ENCODE measurements around the gene COA8. TPM values are rescaled to one million over a fixed set of nuclear protein-coding genes. Genes with fewer than 3 reads are reported as not detected.

The COA8 gene
- total and polyA plus RNA-seq, 2 of the 13 experiments (the other 11 are each of a cell fraction or from before 2014, with no cell fraction given) = 10.9 to 25.1 TPM

GRCh38 chr14:103528587-103529382, 34.0 kb upstream of the COA8 start, which contains the start of gene TRMT61A (continued):
- TF ChIP-seq ZNF552 (CRISPR knock-in tag; IDR thresholded peaks at IDR 0.05; ENCODE audit: borderline replicate concordance) (no peak), DNMT1 (CRISPR knock-in tag; IDR thresholded peaks at IDR 0.05) (no peak), ZNF777 (CRISPR knock-in tag; IDR thresholded peaks at IDR 0.05) (0 out of 2 replicates have a peak, but pooled peaks have one; percentile 24), TFE3 (CRISPR knock-in tag; IDR thresholded peaks at IDR 0.05) (peak; percentile 69; the same call in 1 of the 2 replicates), HBP1 (CRISPR knock-in tag; IDR thresholded peaks at IDR 0.05; ENCODE audit: low read depth) (peak; percentile 67; the same call in 1 of the 2 replicates), ZNF800 (CRISPR knock-in tag; IDR thresholded peaks at IDR 0.05) (no peak), CBFB (CRISPR knock-in tag; IDR thresholded peaks at IDR 0.05) (no peak), SKI (IDR thresholded peaks at IDR 0.05; ENCODE audit: partially characterized antibody) (no peak), ZNF883 (CRISPR knock-in tag; IDR thresholded peaks at IDR 0.05; ENCODE audit: not compliant biosample characterization) (no peak), SIX4 (CRISPR knock-in tag; IDR thresholded peaks at IDR 0.05) (no peak), TBP (CRISPR knock-in tag; IDR thresholded peaks at IDR 0.05) (no peak; the same call in 1 of the 2 replicates), ZNF646 (CRISPR knock-in tag; IDR thresholded peaks at IDR 0.05) (no peak; the same call in 1 of the 2 replicates), STAG1 (CRISPR knock-in tag; IDR thresholded peaks at IDR 0.05) (no peak), ATRX (CRISPR knock-in tag; IDR thresholded peaks at IDR 0.05; ENCODE audit: borderline replicate concordance) (no peak), HES4 (CRISPR knock-in tag; IDR thresholded peaks at IDR 0.05; ENCODE audit: borderline replicate concordance) (no peak), KAT2B (IDR thresholded peaks at IDR 0.05; ENCODE audit: borderline replicate concordance, low read depth, low read length) (no peak), ZFP41 (CRISPR knock-in tag; IDR thresholded peaks at IDR 0.05; ENCODE audit: borderline replicate concordance) (no peak), MIER2 (CRISPR knock-in tag; IDR thresholded peaks at IDR 0.05) (no peak; the same call in 1 of the 2 replicates)

Measured in HepG2 (cell line).